HepG2 (cell line): Measurements from ENCODE around the gene PSMB3. TPM values are rescaled to one million over a fixed set of nuclear protein-coding genes. Genes with fewer than 3 reads are reported as not detected.
A peak's percentile ranks its signal among the peaks of the same experiment; 100 is the strongest.

Experiments used
- ATM ChIP-seq: fragments of 450-650 bp; IDR thresholded peaks from 2 replicates; pipeline ENCODE4 v1.7.1; 2017; ENCODE audit warnings: mild to moderate bottlenecking, borderline replicate concordance
- BCLAF1 ChIP-seq: fragments of 450-650 bp; IDR thresholded peaks from 2 replicates; pipeline ENCODE4 v1.6.1; 2017; ENCODE audit warnings: mild to moderate bottlenecking
- CREB1 ChIP-seq, 2 experiments: fragments of 450-650 bp in 1 of 2; IDR thresholded peaks; 2 replicates each; pipeline ENCODE4 v1.6.1; 2016 to 2017; ENCODE audit warnings: control low read depth in 1 of 2, mild to moderate bottlenecking in 1 of 2, missing compliant biosample characterization in 1 of 2, missing genetic modification characterization in 1 of 2
- CREM ChIP-seq, 2 experiments: sonication (generic) in 1 of 2; formaldehyde crosslinking in 1 of 2; IDR thresholded peaks; 2 replicates each; pipeline versions ENCODE4 v1.4.0 to v1.6.1; 2016 to 2020; ENCODE audit warnings: antibody characterized with exemption in 1 of 2, mild to moderate bottlenecking in 1 of 2, missing genetic modification reagents in 1 of 2
- HDAC2 ChIP-seq: sonication (generic); formaldehyde crosslinking; IDR thresholded peaks from 2 replicates; pipeline ENCODE4 v1.4.0; 2020; ENCODE audit warnings: missing genetic modification reagents
- IKZF1 ChIP-seq: fragments of 450-650 bp; IDR thresholded peaks from 2 replicates; pipeline ENCODE4 v1.7.1; 2016
- JUNB ChIP-seq: sonication (generic); formaldehyde crosslinking; IDR thresholded peaks from 2 replicates; pipeline ENCODE4 v1.8.0; 2022; ENCODE audit warnings: missing genetic modification reagents, mild to moderate bottlenecking, borderline replicate concordance
- KAT8 ChIP-seq: IDR thresholded peaks from 2 replicates; pipeline ENCODE4 v1.6.1; 2016; ENCODE audit warnings: missing genetic modification reagents, missing compliant biosample characterization
- KDM6A ChIP-seq: IDR thresholded peaks from 2 replicates; pipeline ENCODE4 v1.6.1; 2016; ENCODE audit warnings: low read depth
- REST ChIP-seq, 2 experiments: IDR thresholded peaks; 2 replicates each; pipeline ENCODE4 v1.6.1; 2011 to 2012; ENCODE audit warnings: low read length in 2 of 2, borderline replicate concordance in 1 of 2, low read depth in 1 of 2, mild to moderate bottlenecking in 1 of 2, moderate library complexity in 1 of 2
- REXO4 ChIP-seq: sonication (generic); formaldehyde crosslinking; IDR thresholded peaks from 2 replicates; pipeline ENCODE4 v1.8.0; 2022; ENCODE audit warnings: missing genetic modification reagents, mild to moderate bottlenecking, borderline replicate concordance
- SALL1 ChIP-seq: sonication (generic); formaldehyde crosslinking; IDR thresholded peaks from 2 replicates; pipeline ENCODE4 v1.8.0; 2022; ENCODE audit warnings: mild to moderate bottlenecking, missing genetic modification reagents
- SMC3 ChIP-seq: IDR thresholded peaks from 2 replicates; pipeline ENCODE4 v1.6.1; 2011; ENCODE audit warnings: low read length, improper control_type of control experiment
- SRY ChIP-seq: sonication (generic); formaldehyde crosslinking; IDR thresholded peaks from 2 replicates; pipeline ENCODE4 v1.8.0; 2022; ENCODE audit warnings: mild to moderate bottlenecking, missing genetic modification reagents
- ZNF138 ChIP-seq: sonication (generic); formaldehyde crosslinking; IDR thresholded peaks from 2 replicates; pipeline ENCODE4 v1.5.0; 2020; ENCODE audit warnings: mild to moderate bottlenecking, low read depth, missing genetic modification reagents
- ZNF292 ChIP-seq: sonication (generic); formaldehyde crosslinking; IDR thresholded peaks from 2 replicates; pipeline ENCODE4 v1.8.1; 2022; ENCODE audit warnings: mild to moderate bottlenecking, low read depth, missing genetic modification reagents, borderline replicate concordance
- ZNF333 ChIP-seq: sonication (generic); formaldehyde crosslinking; IDR thresholded peaks from 2 replicates; pipeline ENCODE4 v1.4.0; 2020; ENCODE audit warnings: mild to moderate bottlenecking, missing genetic modification reagents, borderline replicate concordance
- ZNF644 ChIP-seq: IDR thresholded peaks from 2 replicates; pipeline ENCODE4 v1.6.1; 2016; ENCODE audit warnings: low read depth
- ZNF891 ChIP-seq: sonication (generic); formaldehyde crosslinking; IDR thresholded peaks from 2 replicates; pipeline ENCODE4 v1.5.0; 2020; ENCODE audit warnings: mild to moderate bottlenecking, missing genetic modification reagents
- polyA plus RNA-seq, 8 experiments: library from polyadenylated mRNA; depleted of rRNA in 3 of 8; stranded (reverse) in 7 of 8; unstranded in 1 of 8; fragments of >200 nt; fragmentation: Illumina TruSeq in 4 of 8; extraction: Trizol in 4 of 8; gene quantifications; 2 replicates each; pipeline versions ENCODE4 v1.2.1 to v1.2.3, GENCODE V29; 2011 to 2016; ENCODE audit warnings: low read depth in 4 of 8, missing spikeins in 1 of 8, mixed read lengths in 1 of 8; ENCODE audit not compliant: insufficient read depth in 1 of 8
- total RNA-seq, 5 experiments: library from RNA; depleted of rRNA; stranded (reverse); fragments of >200 nt; fragmentation: Illumina TruSeq; extraction: Trizol; gene quantifications; 2 replicates each; pipeline ENCODE4 v1.2.3, GENCODE V29; 2016; ENCODE audit warnings: low read depth in 1 of 5

The PSMB3 gene
- total and polyA plus RNA-seq, 2 of the 13 experiments (the other 11 are each of a cell fraction or from before 2014, with no cell fraction given): 366 to 517 TPM

GRCh38 chr17:38705803-38706504 is 46.6 kb upstream of the PSMB3 start (continued):
- no peak for TF ChIP-seq BCLAF1
- TF ChIP-seq ZNF891 (CRISPR knock-in tag): peak; percentile 12; the same call in 1 of the 2 replicates
- no peak for TF ChIP-seq CREM (IDR thresholded peaks at IDR 0.05)
- no peak for TF ChIP-seq CREM (CRISPR knock-in tag; IDR thresholded peaks at IDR 0.05)
- peak; percentile 59; the same call in 1 of the 2 replicates for TF ChIP-seq ZNF333 (CRISPR knock-in tag)
- no peak for TF ChIP-seq ZNF292 (CRISPR knock-in tag)
- no peak for TF ChIP-seq JUNB (CRISPR knock-in tag)
- no peak for TF ChIP-seq CREB1 (IDR thresholded peaks at IDR 0.05)
- 0 out of 2 replicates have a peak, but pooled peaks have one; percentile 36 for TF ChIP-seq CREB1 (CRISPR knock-in tag; IDR thresholded peaks at IDR 0.05)
- peak; percentile 62 for TF ChIP-seq SALL1 (CRISPR knock-in tag)
- 0 out of 2 replicates have a peak, but pooled peaks have one; percentile 21 for TF ChIP-seq HDAC2 (CRISPR knock-in tag)
- TF ChIP-seq ZNF644 (CRISPR knock-in tag): no peak
- no peak; the same call in 1 of the 2 replicates for TF ChIP-seq SRY (CRISPR knock-in tag)
- TF ChIP-seq KAT8 (CRISPR knock-in tag): no peak
- no peak for TF ChIP-seq KDM6A (CRISPR knock-in tag)
- no peak for TF ChIP-seq ATM
- no peak; a peak in 1 of 4 replicates for TF ChIP-seq REST (IDR thresholded peaks at IDR 0.05; ENCODE audit: borderline replicate concordance in 1 of 2, low read depth in 1 of 2, low read length in 2 of 2)
- TF ChIP-seq SMC3: no peak
- no peak for TF ChIP-seq REXO4 (CRISPR knock-in tag)
- no peak for TF ChIP-seq IKZF1
- TF ChIP-seq ZNF138 (CRISPR knock-in tag): no peak
